GM21360 (cell line): ENCODE results near the gene ARL5C.

Source experiments
- ATAC-seq: cut with Tn5 transposase; IDR thresholded peaks from one replicate; pipeline ENCODE4 v1.9.1; 2021; ENCODE audit warnings: mild to moderate bottlenecking, moderate library complexity; ENCODE audit not compliant: unreplicated experiment

Gene ARL5C

GRCh38 chr17:39194089-39194984 lies 28.4 kb upstream of the ARL5C start:
- no peak for ATAC-seq

DNA sequence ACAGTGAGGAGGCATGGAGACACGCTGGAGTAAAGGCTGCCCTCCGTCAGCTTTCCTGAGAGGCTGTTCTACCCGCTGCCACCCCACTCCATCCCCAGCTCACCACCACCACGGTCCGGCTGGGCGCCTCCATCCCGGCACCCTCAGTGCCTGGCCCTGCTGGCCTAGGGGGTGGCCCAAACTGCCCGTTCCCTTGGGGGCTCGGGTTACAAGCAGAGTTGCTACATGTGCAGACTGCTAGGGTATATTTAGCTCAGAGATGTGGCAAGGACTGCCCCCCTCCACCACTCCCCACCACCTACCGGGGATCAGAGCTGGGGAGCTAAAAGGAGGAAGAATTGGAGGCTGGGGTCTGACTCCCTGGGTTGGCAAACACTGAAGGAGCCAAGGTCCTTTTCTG lies 27.4 kb upstream of the ARL5C start:
- no peak for ATAC-seq

DNA sequence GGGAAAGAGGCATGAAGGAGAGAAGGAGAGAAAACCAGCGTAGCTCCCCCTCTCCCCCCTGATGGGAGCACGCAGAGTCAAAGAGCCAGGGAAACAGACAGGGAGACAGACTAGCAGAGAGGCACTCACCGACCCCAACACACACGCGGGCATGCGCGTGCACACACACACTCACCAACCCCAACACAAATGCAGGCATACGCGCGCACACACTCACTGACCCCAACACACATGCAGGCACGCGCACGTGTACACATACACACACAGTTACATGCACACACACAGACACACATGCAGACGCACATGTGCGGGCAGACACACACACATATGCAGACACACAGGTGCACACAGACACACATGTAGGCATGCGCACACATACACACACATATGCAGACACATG lies 26.9 kb upstream of the ARL5C start:
- no peak for ATAC-seq

DNA sequence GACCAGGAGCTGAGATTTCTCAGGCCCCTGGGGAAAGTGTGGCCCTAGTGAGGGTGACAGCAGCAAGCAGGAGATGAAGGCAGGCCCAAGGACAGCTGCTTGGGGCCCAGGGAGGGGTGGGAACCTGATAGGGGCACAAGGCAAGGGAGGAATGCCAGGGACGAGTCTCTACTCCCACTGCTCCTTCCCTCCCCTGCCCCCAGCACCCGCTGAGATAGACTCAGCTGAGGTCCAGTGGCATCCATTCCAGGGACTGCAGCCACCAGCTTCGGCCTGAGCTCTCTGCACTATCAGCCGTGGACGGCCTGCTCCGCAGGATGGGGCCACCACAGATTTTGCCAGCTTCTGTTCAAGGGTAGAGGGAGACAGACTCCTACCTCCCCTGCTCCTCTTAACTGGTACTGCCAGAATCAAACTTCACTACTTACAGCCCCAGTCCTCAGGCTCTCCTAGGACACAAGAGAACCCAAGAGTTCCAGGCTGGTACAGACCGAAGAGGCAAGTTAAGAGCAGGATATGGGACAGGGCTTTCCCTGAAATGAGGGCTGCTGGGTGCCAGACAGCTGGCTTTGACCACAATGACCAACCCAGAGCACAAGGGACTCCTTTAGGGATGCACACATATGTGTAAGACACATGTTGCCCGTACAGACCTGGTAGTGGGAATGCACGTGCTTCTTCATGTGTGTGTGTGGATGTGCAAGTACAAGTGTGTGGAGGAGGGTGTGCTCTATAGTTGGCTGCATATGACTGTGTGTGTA lies 26.0 kb upstream of the ARL5C start:
- ATAC-seq = no peak

DNA sequence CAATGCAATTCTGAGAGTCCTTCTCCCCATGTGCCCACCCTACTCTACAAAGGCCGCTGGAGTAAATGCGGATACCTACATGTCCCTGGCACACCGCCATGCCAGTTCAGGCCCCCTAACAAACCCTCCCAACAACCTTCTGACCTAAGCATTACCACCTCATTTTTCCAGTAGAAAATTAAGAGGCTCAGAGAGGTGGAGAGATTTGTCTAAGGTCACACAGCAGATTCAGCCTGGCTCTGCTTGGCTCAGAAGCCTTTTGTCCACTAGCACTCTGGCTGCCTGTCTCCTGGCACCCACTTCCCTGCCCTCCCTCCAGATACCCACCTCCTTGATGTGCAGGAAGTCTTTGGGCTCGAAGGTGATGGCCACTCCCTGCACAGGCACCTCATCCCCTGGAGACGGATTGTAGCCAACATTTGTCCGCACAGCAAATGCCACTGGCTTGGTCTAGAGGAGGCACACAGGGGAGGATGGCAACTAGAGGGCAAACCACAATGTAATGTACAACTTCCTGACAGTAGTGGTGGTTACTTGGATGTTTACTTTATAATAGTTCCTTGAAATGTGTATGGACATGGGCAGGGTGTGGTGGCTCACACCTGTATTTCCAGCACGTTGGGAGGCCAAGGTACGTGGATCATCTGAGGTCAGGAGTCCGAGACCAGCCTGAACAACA lies 21.3 kb upstream of the ARL5C start:
- no peak for ATAC-seq

DNA sequence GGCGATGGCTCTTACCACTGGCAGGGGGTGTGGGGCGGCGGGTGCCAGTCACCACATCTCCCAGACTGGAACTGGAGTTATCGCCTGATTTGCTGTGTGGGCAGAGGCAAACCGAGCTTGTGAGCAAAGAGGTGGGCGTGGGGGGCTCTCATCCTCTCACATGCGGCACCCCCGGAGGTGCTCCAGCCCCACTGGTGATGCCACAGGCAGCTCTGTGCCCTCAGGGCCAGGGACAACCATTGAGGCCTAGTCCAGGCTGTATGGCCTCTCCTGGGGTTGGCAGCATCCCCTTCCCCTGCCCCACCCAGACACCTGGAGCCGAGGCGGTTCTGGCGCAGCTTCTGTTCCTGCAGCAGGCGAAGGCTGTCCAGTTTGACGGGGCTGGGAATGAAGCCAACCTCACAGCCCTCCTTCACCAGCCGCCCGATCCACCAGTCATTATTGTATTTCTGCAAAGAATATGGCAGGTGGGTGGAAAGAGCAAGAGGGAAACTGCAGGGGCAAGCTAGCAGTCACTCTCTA lies 20.6 kb upstream of the ARL5C start:
- ATAC-seq = no peak

GRCh38 chr17:39183720-39184119 lies 17.8 kb upstream of the ARL5C start:
- ATAC-seq = no peak

GRCh38 chr17:39183045-39183444 lies 17.1 kb upstream of the ARL5C start:
- no peak for ATAC-seq

- ATAC-seq = no peak
Measured at GRCh38 chr17:39181303-39181702, 15.3 kb upstream of the ARL5C start.

GRCh38 chr17:39178536-39178935 lies 12.6 kb upstream of the ARL5C start:
- ATAC-seq = no peak

GRCh38 chr17:39177256-39177655 lies 11.3 kb upstream of the ARL5C start:
- ATAC-seq = no peak

GRCh38 chr17:39175695-39176093 lies 9.7 kb upstream of the ARL5C start:
- ATAC-seq = no peak

GRCh38 chr17:39174920-39175694 lies 9.1 kb upstream of the ARL5C start:
- no peak for ATAC-seq

DNA sequence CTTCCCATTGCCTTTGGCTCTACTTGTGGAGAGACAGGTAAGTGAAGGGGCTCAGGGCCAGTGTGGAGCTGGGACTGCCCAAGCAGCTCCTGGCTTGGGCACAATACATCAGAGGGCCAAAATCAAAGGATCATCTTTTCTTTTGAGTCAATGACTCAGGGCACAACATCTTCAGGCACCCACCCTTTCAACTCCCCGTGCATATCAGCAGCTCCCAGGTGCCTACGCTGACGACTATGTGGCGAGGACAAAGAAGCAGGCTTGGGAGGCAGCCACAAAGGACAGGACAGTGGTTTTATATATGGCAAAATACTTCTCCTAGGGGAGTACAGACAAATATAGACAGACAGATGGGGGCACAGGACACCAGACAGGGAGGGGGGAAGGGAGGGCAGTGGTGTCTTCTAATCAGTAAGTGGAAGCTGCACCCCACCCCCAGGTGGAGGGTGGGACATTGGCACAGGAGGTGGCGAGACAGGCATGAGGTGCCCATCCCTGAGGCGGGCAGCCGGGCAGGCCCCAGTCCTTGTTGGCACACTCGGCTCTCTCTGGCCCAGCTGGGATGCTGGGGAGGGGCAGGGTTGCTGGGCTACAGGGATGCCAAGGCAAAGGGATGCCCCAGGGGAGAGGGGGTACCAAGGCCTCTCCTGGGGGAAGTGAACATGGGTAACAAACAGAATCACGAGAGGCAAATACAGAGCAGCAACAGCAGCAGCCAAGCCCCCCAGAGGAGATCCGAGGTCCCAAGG lies 7.7 kb upstream of the ARL5C start:
- ATAC-seq = no peak

- ATAC-seq = no peak
Measured at GRCh38 chr17:39173080-39173479, 7.1 kb upstream of the ARL5C start.

DNA sequence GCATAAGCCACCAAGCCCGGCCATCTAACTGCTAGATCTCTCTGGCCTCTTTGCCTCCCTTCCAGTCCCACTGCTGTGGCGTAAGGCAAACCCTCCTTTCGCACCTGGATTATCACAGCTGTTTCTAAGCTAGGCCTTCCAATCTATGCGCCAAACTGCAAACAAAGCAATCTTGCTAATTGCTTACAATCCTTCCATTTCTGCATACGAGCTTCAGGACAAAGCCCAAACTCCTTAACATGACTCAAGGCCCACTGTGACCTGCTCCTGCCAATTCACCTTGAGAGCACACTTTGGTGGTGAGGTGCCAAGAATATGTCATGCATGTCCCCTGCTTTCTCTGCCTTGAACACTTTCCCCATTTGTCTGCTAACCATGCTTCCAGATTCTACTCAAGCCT lies 6.0 kb upstream of the ARL5C start:
- ATAC-seq = no peak

- no peak for ATAC-seq
Measured at GRCh38 chr17:39170558-39170957, 4.6 kb upstream of the ARL5C start.

- ATAC-seq = no peak
Measured at GRCh38 chr17:39170109-39170508, 4.1 kb upstream of the ARL5C start.

- no peak for ATAC-seq
Measured at GRCh38 chr17:39169518-39169917, 3.6 kb upstream of the ARL5C start.

- no peak for ATAC-seq
Measured at GRCh38 chr17:39169101-39169500, 3.1 kb upstream of the ARL5C start.
